ENCODE measurements around the gene FAM83E. TPM values are rescaled to one million over a fixed set of nuclear protein-coding genes. Genes with fewer than 3 reads are reported as not detected.

Gene FAM83E
- total and polyA plus RNA-seq, 10 of the 15 experiments (the other 5 are each of a cell fraction or from before 2014, with no cell fraction given): 0.14 to 2.5 (median 0.33) TPM; not detected in 4

GRCh38 chr19:48619692-48620585, 5.1 kb upstream of the FAM83E start:
- ChIA-PET CTCF (interaction anchor here (0.6 to 1.3 kb wide), 6 partner anchors 13 to 352 kb away, joined by 3 to 6 read pairs (median 3); partner anchors contain the start of gene CA11), SMC1A (ENCODE audit: uncharacterized antibody, unreplicated experiment) (interaction anchor here (0.7 to 2.7 kb wide), 3 partner anchors 14 to 112 kb away, joined by 3 to 15 read pairs (median 4); no protein-coding TSS in a partner anchor), RAD21 (ENCODE audit: unreplicated experiment) (interaction anchor here (0.6 to 1.6 kb wide), 9 partner anchors 8 to 164 kb away, joined by 3 to 15 read pairs (median 5); no protein-coding TSS in a partner anchor), POLR2A (interaction anchor here (0.6 to 6.6 kb wide), 14 partner anchors 11 to 974 kb away, joined by 3 to 62 read pairs (median 4); partner anchors contain the start of genes CA11, EMP3, GYS1 and RUVBL2)
- H4K20me1 ChIP-seq (ENCODE audit: control insufficient read depth, insufficient read depth): peaks cover 12% of the 10 kb centered on the region
- peak overlapping the region; percentile 99 for H3K4me3 ChIP-seq
- H2AFZ ChIP-seq (ENCODE audit: control insufficient read depth, low read depth, low read length): peak overlapping the region; percentile 82
- intact Hi-C loops (cut with micrococcal nuclease; ENCODE audit: unreplicated experiment): no loop called here
- no peaks in the 10 kb centered on the region for H3K9me3 ChIP-seq (replicated peaks; ENCODE audit: control insufficient read depth, insufficient read depth, low read length)
- H3K36me3 ChIP-seq (ENCODE audit: control insufficient read depth in 2 of 2, insufficient read depth in 2 of 2, low read length in 1 of 2): peaks cover 21 to 26% of the 10 kb centered on the region in 2 experiments
- WGBS (ENCODE audit: insufficient coverage, insufficient replicate concordance, low lambda C conversion rate, missing lambda C conversion rate): 22% methylated on average over 6 of the region's 6 CpGs
- peaks cover 62% of the 10 kb centered on the region for H3K79me2 ChIP-seq (ENCODE audit: control insufficient read depth, insufficient read depth, low read length)
- no peak for DNase-seq (ENCODE audit: low read depth, low spot score)
- FAIRE-seq: no peak
- BruUV-seq (replicated peaks): TSS peak; percentile 84
- peak overlapping the region; percentile 99 for H3K9ac ChIP-seq (ENCODE audit: control insufficient read depth, insufficient read depth, low read length)
- no peaks in the 10 kb centered on the region for H3K27me3 ChIP-seq (replicated peaks in 1 of 2; ENCODE audit: control insufficient read depth in 2 of 2, insufficient read depth in 2 of 2, low read length in 1 of 2)
- peak overlapping the region; percentile 95 for H3K27ac ChIP-seq (ENCODE audit: control insufficient read depth, insufficient read depth)
- no peak for ATAC-seq
- peak overlapping the region; percentile 78 for H3K4me2 ChIP-seq (ENCODE audit: control insufficient read depth, insufficient read depth)
- in situ Hi-C loops (cut with MboI): no loop called here
- H3K4me1 ChIP-seq (ENCODE audit: control insufficient read depth, insufficient read depth, low read length): peaks cover 25% of the 10 kb centered on the region
- TF ChIP-seq HSF1 (IDR thresholded peaks at IDR 0.05; ENCODE audit: low read depth, low read length) (no peak), GATAD2B (conservative IDR thresholded peaks at IDR 0.05; ENCODE audit: low read depth) (no peak), FOS (IDR thresholded peaks at IDR 0.05; ENCODE audit: borderline replicate concordance, extremely low read depth, insufficient read length) (no peak), BCL3 (IDR thresholded peaks at IDR 0.05; ENCODE audit: borderline replicate concordance, insufficient read depth, low read depth, low read length, poor library complexity, severe bottlenecking) (no peak), TCF3 (IDR thresholded peaks at IDR 0.05; ENCODE audit: borderline replicate concordance, insufficient read depth, low read depth, low read length) (no peak), SMARCA5 (IDR thresholded peaks at IDR 0.05) (peak; percentile 95), ZNF217 (IDR thresholded peaks at IDR 0.05) (peak; percentile 80; the same call in 1 of the 2 replicates), NFYB (IDR thresholded peaks at IDR 0.05; ENCODE audit: insufficient read depth, low read depth, low read length) (0 out of 2 replicates have a peak, but pooled peaks have one; percentile 2), SMAD1 (IDR thresholded peaks at IDR 0.05; ENCODE audit: low read depth, partially characterized antibody) (peak; percentile 7), HCFC1 (IDR thresholded peaks at IDR 0.05; ENCODE audit: low read length) (no peak), IKZF2 (IDR thresholded peaks at IDR 0.05) (peak; percentile 20 to 39; a peak in 1 of 4 replicates), ETV6 (conservative IDR thresholded peaks at IDR 0.05 in 1 of 2, IDR thresholded peaks at IDR 0.05 in 1 of 2; ENCODE audit: borderline replicate concordance in 1 of 2, low read depth in 1 of 2) (no peak), MLLT1 (IDR thresholded peaks at IDR 0.05) (peak; percentile 84; the same call in 1 of the 2 replicates), NR2F1 (conservative IDR thresholded peaks at IDR 0.05) (peak; percentile 19; the same call in 1 of the 2 replicates), STAT1 (conservative IDR thresholded peaks at IDR 0.05) (no peak), RUNX3 (IDR thresholded peaks at IDR 0.05; ENCODE audit: low read length) (no peak)

Measured in GM12878 (cell line).